GM18951 (cell line): ENCODE results near the gene PARK7.

Source experiments
- POLR2A ChIP-seq: IDR thresholded peaks from 4 replicates; pipeline ENCODE4 v1.6.1; 2011; ENCODE audit warnings: mild to moderate bottlenecking; ENCODE audit not compliant: insufficient read length, insufficient read depth; ENCODE audit errors: extremely low read depth
- in situ Hi-C: fragments of 300-500 bp; cut with MboI; formaldehyde crosslinking; loops from one replicate; pipeline ENCODE4 v1.12.0; 2022; ENCODE audit warnings: low sequenced_read_pairs, mixed read lengths, inconsistent platforms; ENCODE audit not compliant: unreplicated experiment

Gene PARK7

DNA sequence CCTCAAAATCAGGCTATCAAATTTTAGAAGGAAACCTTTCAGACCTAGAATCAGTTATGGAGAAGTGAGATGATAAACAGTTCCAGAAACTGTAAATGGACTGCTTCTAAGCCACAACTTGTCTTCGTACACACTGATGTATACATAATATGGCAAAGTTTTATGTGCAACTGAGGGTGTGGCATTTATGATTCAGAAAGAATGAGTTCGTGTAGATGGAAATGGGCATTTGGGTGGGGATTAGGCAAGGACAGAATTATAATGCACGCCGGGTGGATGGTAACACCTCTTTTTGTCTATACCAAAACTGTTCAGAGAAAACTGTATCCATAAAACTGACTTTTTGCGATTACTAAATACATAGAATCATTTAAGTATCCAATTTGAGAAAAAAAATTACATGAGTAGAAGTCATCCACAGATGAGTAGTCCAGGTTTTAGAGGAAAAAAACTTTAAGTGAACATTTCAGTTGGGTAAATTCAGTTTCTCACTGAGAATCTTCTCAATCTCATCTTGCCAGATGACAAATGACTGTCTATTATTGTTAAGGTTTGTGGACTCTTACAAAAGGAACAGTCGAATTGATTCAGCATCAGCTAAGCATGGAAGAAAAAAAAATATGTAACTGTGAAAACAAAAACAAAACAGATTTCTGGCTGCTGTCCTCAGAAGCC is 42.1 kb downstream of the PARK7 start:
- in situ Hi-C loops = loop anchor here (25.0 kb wide), 1 partner anchor 834 kb away; no protein-coding TSS in a partner anchor
- TF ChIP-seq POLR2A = no peak

- no peak for TF ChIP-seq POLR2A
- in situ Hi-C loops = loop anchor here (25.0 kb wide), 1 partner anchor 833 kb away; no protein-coding TSS in a partner anchor
These were observed 42.7 kb downstream of the PARK7 start for GRCh38 chr1:8004113-8004802.

DNA sequence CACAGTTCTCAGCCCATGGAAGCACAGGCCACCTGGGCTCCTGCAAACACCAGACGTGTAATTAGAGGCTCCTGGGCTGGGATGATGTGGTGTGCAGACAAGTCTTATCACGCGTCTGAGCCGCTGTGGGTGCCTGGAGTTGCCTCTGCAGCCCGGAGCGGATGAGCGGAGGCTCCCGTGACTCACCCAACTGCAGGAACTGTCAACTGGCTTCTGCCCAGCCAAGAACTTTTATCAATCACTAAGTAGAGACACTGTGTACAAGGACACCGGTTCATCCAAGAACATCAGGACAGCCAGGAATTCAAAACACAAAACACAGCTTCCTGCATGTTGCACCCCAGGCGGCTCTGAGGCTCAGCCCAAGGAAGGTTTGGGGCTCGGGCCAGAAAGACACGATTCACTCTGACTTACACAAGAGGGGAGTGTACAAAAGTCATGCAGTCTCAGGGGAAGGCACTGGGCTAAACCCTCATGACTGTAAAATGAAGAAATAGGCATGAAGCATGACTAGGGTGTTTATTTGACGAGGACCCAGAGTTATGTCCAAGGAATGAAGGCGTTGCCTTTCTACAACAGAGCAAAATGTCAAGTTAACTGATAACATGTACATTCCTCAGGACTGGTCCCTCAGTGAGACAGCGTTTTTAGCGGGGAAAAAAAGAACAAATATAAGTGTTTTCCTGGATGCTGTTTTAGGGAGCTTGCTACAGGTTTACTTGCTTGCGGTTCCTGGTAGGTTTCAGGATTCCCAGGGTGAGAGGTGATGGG is 43.5 kb downstream of the PARK7 start:
- no peak for TF ChIP-seq POLR2A
- in situ Hi-C loops = loop anchor here (25.0 kb wide), 1 partner anchor 832 kb away; no protein-coding TSS in a partner anchor

DNA sequence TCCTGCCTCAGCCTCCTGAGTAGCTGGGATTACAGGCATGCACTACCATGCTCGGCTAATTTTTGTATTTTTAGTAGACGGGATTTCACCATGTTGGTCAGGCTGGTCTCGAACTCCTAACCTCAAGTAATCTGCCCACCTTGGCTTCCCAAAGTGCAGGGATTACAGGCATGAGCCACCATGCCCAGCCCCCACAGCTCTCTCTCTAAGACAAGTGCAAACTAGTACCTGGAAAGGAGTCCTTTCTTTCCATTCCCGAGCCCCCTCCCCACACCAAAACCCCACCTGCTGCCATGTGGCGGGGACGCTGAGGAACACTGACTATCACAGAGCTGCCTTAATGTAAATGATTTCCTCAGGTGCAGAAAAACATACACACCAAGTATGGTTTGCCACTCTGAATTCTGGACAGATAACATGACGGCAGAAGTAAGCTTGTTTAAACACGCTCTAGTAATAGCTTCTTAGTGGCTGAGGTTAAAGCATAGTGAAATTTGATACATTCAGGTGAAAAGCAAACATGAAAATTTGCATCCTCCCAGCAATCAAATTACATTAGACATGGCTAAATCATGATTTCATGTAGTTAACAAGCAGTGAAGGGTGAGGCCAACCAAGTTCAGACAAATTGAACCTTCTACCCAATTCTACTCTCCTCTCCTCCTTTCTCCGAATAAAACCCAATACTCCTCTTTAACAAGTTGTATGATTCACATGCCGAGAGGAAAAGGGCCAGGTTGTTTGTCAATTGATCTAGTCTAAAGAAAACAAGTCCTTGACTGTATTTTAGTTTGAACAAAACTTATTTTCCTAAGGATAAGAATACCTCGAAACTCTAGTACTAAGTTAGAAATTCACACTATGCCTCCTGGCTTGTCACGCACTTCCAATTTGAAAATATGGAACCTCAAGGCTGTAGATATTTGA is 44.8 kb downstream of the PARK7 start:
- in situ Hi-C loops = loop anchor here (25.0 kb wide), 1 partner anchor 831 kb away; no protein-coding TSS in a partner anchor
- no peak for TF ChIP-seq POLR2A

- no peak for TF ChIP-seq POLR2A
- in situ Hi-C loops = loop anchor here (10.0 to 25.0 kb wide), 2 partner anchors 305 to 828 kb away; partner anchors contain the start of gene SLC45A1
These were observed 47.8 kb downstream of the PARK7 start for GRCh38 chr1:8009043-8010002.

GRCh38 chr1:8010080-8010664 is 48.7 kb downstream of the PARK7 start:
- in situ Hi-C loops = loop anchor here (10.0 to 25.0 kb wide), 2 partner anchors 305 to 827 kb away; partner anchors contain the start of gene SLC45A1
- no peak for TF ChIP-seq POLR2A

DNA sequence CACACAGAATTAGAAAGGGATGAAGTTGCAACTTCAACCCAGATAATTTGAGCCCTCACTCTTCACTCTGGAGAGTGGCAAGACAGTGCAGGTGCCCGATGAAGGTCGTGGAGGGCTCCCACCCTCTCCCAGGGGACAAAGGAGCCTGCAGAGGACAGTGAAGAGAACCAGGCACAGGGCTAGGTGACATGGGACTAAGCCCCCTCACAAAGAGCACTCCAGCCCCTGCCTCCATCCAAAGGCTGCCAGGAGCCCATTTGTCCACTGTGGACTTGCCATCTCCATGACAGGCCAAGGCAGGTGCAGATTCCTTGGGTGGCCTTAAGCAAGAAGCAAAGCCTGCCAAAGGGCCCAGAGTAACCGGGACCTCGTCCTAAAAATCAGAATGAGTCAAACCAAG is 49.5 kb downstream of the PARK7 start:
- in situ Hi-C loops = loop anchor here (10.0 to 25.0 kb wide), 2 partner anchors 304 to 826 kb away; partner anchors contain the start of gene SLC45A1
- no peak for TF ChIP-seq POLR2A

GRCh38 chr1:8011923-8012858 is 50.7 kb downstream of the PARK7 start:
- no peak for TF ChIP-seq POLR2A
- in situ Hi-C loops = loop anchor here (10.0 to 25.0 kb wide), 2 partner anchors 303 to 825 kb away; partner anchors contain the start of gene SLC45A1

DNA sequence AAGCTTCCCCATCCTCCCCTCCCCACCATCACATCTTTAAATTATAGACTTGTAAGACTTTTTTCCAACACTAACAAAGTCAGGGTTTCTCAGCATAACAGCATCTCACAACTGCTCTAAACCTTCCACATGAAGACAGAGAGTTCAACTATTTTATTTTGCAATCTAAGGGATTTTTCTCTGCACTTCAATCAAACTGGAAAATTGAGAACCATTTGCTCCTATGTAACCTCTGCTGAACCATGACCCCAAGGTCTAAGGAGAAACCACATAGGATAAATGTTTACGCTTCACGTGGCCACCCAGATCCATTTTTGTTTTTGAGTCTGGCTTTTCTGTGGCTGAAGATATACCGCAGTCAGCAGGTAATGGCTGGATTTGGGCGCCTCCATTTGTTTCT is 51.4 kb downstream of the PARK7 start:
- in situ Hi-C loops = loop anchor here (10.0 to 25.0 kb wide), 2 partner anchors 302 to 824 kb away; partner anchors contain the start of gene SLC45A1
- TF ChIP-seq POLR2A = no peak

GRCh38 chr1:8013399-8013798 is 51.9 kb downstream of the PARK7 start:
- in situ Hi-C loops = loop anchor here (10.0 to 25.0 kb wide), 2 partner anchors 301 to 824 kb away; partner anchors contain the start of gene SLC45A1
- TF ChIP-seq POLR2A = no peak
